ENCODE data around the gene FREM3. TPM values are rescaled to one million over a fixed set of nuclear protein-coding genes. Genes with fewer than 3 reads are reported as not detected.

FREM3 gene
- total RNA-seq, 2 experiments from 2014 or later, result not detected

- intact Hi-C loops (cut with DNase I, micrococcal nuclease), result no loop called here
- peaks cover 7 to 9% of the 10 kb centered on the region in 2 experiments for H3K9me3 ChIP-seq (ENCODE audit: control insufficient read depth in 1 of 2, insufficient read depth in 1 of 2, low read length in 2 of 2)
- H3K27ac ChIP-seq (ENCODE audit: low read depth in 1 of 2, low read length in 2 of 2), result no peak overlapping the region
- H3K27me3 ChIP-seq (ENCODE audit: control insufficient read depth in 1 of 2, insufficient read depth in 2 of 2, low read length in 2 of 2), result no peaks in the 10 kb centered on the region
- no peak for DNase-seq
- no peaks in the 10 kb centered on the region for H3K36me3 ChIP-seq (ENCODE audit: insufficient read depth, low read length)
- no peaks in the 10 kb centered on the region for H3K4me1 Mint-ChIP-seq (ENCODE audit: low read depth)
- no peak for ATAC-seq (ENCODE audit: poor library complexity)
- H3K27ac Mint-ChIP-seq, result no peak overlapping the region
- no peaks in the 10 kb centered on the region for H3K4me1 ChIP-seq (ENCODE audit: insufficient read depth, low read length)
- H3K9me3 Mint-ChIP-seq, result peaks cover 16% of the 10 kb centered on the region
- no peak overlapping the region for H3K4me3 Mint-ChIP-seq
- H3K4me3 ChIP-seq (ENCODE audit: low read length), result no peak overlapping the region
- CTCF ChIA-PET, result no interaction called here
- POLR2A ChIA-PET, result no interaction called here
- H3K36me3 Mint-ChIP-seq (ENCODE audit: low read depth), result no peaks in the 10 kb centered on the region
- H3K27me3 Mint-ChIP-seq, result no peaks in the 10 kb centered on the region
- no peak for TF ChIP-seq CTCF (IDR thresholded peaks at IDR 0.05)
Measured at GRCh38 chr4:143587703-143588102, 112.8 kb downstream of the FREM3 start.

DNA sequence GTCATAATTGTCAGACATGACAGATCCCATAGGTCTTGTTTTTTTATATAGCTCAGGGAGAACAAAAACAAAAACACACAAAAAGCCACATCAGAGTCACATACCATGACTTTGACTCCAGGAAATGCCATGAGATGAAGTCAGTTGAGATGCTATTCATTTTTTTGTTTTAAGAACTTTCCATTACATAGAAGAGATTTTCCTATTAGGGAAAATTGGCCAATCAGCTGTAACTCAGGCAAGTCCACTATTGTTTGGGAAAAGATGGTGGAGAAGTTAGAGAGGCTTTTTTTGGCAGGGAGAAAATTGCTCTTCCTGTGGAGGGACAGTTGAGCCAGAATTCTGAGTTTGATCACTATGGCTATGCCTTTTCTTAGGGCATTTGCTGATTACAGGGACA, 114.4 kb downstream of the FREM3 start:
- H3K4me3 Mint-ChIP-seq, result no peak overlapping the region
- CTCF ChIA-PET, result interaction anchor here (0.6 kb wide), 1 partner anchor 118 kb away, joined by 3 read pairs; no protein-coding TSS in a partner anchor
- TF ChIP-seq CTCF (IDR thresholded peaks at IDR 0.05), result no peak
- intact Hi-C loops (cut with DNase I, micrococcal nuclease), result no loop called here
- no peak for ATAC-seq (ENCODE audit: poor library complexity)
- Histone ChIP-seq H3K27me3 (ENCODE audit: control insufficient read depth in 1 of 2, insufficient read depth in 2 of 2, low read length in 2 of 2) (no peaks in the 10 kb centered on the region), H3K36me3 (ENCODE audit: insufficient read depth, low read length) (no peaks in the 10 kb centered on the region), H3K4me3 (ENCODE audit: low read length) (no peak overlapping the region), H3K9me3 (ENCODE audit: control insufficient read depth in 1 of 2, insufficient read depth in 1 of 2, low read length in 2 of 2) (peaks cover 9 to 17% of the 10 kb centered on the region in 2 experiments), H3K27ac (ENCODE audit: low read depth in 1 of 2, low read length in 2 of 2) (no peak overlapping the region), H3K4me1 (ENCODE audit: insufficient read depth, low read length) (no peaks in the 10 kb centered on the region)
- no peaks in the 10 kb centered on the region for H3K4me1 Mint-ChIP-seq (ENCODE audit: low read depth)
- DNase-seq, result no peak
- H3K27ac Mint-ChIP-seq, result no peak overlapping the region
- POLR2A ChIA-PET, result no interaction called here
- H3K27me3 Mint-ChIP-seq, result no peaks in the 10 kb centered on the region
- H3K36me3 Mint-ChIP-seq (ENCODE audit: low read depth), result no peaks in the 10 kb centered on the region
- peaks cover 16% of the 10 kb centered on the region for H3K9me3 Mint-ChIP-seq

DNA sequence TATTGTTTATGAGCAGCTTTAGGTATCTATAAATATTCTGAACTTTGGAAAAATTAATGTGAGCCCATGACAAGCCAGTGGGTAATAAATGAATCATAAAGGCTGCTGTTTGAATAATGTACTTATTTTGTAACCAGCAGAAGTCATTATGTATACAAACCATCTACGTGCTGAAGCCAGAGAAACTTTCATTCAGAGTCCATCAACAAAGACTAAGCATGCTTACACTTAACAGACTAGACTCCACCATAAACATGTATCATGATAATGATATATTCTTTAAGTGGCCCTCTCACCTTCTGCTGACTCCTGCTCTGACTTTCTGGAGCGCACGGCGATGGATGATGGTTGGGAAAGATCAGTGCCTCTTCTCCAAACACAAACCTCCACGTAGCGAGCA, 114.9 kb downstream of the FREM3 start:
- no peak overlapping the region for H3K27ac ChIP-seq (ENCODE audit: low read depth in 1 of 2, low read length in 2 of 2)
- Mint-ChIP-seq H3K27ac (no peak overlapping the region), H3K9me3 (peaks cover 16% of the 10 kb centered on the region), H3K36me3 (ENCODE audit: low read depth) (no peaks in the 10 kb centered on the region), H3K4me3 (no peak overlapping the region), H3K27me3 (no peaks in the 10 kb centered on the region), H3K4me1 (ENCODE audit: low read depth) (no peaks in the 10 kb centered on the region)
- ChIA-PET CTCF (no interaction called here), POLR2A (no interaction called here)
- H3K9me3 ChIP-seq (ENCODE audit: control insufficient read depth in 1 of 2, insufficient read depth in 1 of 2, low read length in 2 of 2), result peaks cover 9 to 19% of the 10 kb centered on the region in 2 experiments
- TF ChIP-seq CTCF (IDR thresholded peaks at IDR 0.05), result no peak
- H3K27me3 ChIP-seq (ENCODE audit: control insufficient read depth in 1 of 2, insufficient read depth in 2 of 2, low read length in 2 of 2), result no peaks in the 10 kb centered on the region
- H3K4me3 ChIP-seq (ENCODE audit: low read length), result no peak overlapping the region
- ATAC-seq (ENCODE audit: poor library complexity) (no peak), DNase-seq (no peak)
- H3K4me1 ChIP-seq (ENCODE audit: insufficient read depth, low read length), result no peaks in the 10 kb centered on the region
- intact Hi-C loops (cut with DNase I, micrococcal nuclease), result no loop called here
- no peaks in the 10 kb centered on the region for H3K36me3 ChIP-seq (ENCODE audit: insufficient read depth, low read length)

Measured in CD4-positive, alpha-beta T cell (primary cell).